Ovary (tissue), 3 donors: ENCODE measurements around the gene FMNL2.

Experiments
- CTCF ChIP-seq, 3 donors: fragments of 450-650 bp in 2 of 3; fragments of 200-600 bp in 1 of 3; IDR thresholded peaks; one replicate each; pipeline versions ENCODE4 v1.5.1 to v1.8.0; 2016 to 2022; ENCODE audit warnings: antibody characterized with exemption in 3 of 3, mild to moderate bottlenecking in 1 of 3
- EP300 ChIP-seq: sonication (generic); formaldehyde crosslinking; IDR thresholded peaks from one replicate; pipeline ENCODE4 v1.6.1; 2017; ENCODE audit warnings: antibody characterized with exemption
- donor health status: DM: no; HTN: no; CAD: no.

GRCh38 chr2:152432206-152432653, 97.3 kb downstream of the FMNL2 start:
- TF ChIP-seq CTCF (IDR thresholded peaks at IDR 0.05), result no peak
- TF ChIP-seq EP300, result no peak
